Measurements from ENCODE around the gene ZIC4.

The ZIC4 gene

GRCh38 chr3:147365196-147366115, 40.9 kb downstream of the ZIC4 start:
- H3K27me3 ChIP-seq (ENCODE audit: control insufficient read depth in 5 of 5, insufficient read depth in 4 of 5, low read length in 5 of 5): peaks cover 33 to 70% (median 53%) of the 10 kb centered on the region in 5 donors
- peaks cover 0 to 3% (median 0%) of the 10 kb centered on the region in 5 donors for H3K4me1 ChIP-seq (ENCODE audit: control insufficient read depth in 5 of 5, insufficient read depth in 5 of 5, low read length in 5 of 5)
- H3K27ac ChIP-seq (ENCODE audit: low read depth, low read length): no peak overlapping the region
- H3K9me3 ChIP-seq (ENCODE audit: control insufficient read depth in 5 of 5, low read length in 5 of 5): no peaks in the 10 kb centered on the region
- no peak overlapping the region for H3K9ac ChIP-seq (ENCODE audit: low read length in 5 of 5)
- no peaks in the 10 kb centered on the region for H3K36me3 ChIP-seq (ENCODE audit: control insufficient read depth in 5 of 5, insufficient read depth in 5 of 5, low read length in 5 of 5)
- H3K4me3 ChIP-seq (ENCODE audit: low read depth in 1 of 5, low read length in 5 of 5): no peak overlapping the region

GRCh38 chr3:147364771-147365170, 41.6 kb downstream of the ZIC4 start:
- Histone ChIP-seq H3K27ac (ENCODE audit: low read depth, low read length) (no peak overlapping the region), H3K36me3 (ENCODE audit: control insufficient read depth in 5 of 5, insufficient read depth in 5 of 5, low read length in 5 of 5) (no peaks in the 10 kb centered on the region), H3K9ac (ENCODE audit: low read length in 5 of 5) (no peak overlapping the region), H3K4me1 (ENCODE audit: control insufficient read depth in 5 of 5, insufficient read depth in 5 of 5, low read length in 5 of 5) (peaks cover 0 to 3% (median 0%) of the 10 kb centered on the region in 5 donors), H3K4me3 (ENCODE audit: low read depth in 1 of 5, low read length in 5 of 5) (no peak overlapping the region), H3K27me3 (ENCODE audit: control insufficient read depth in 5 of 5, insufficient read depth in 4 of 5, low read length in 5 of 5) (peaks cover 35 to 70% (median 53%) of the 10 kb centered on the region in 5 donors), H3K9me3 (ENCODE audit: control insufficient read depth in 5 of 5, low read length in 5 of 5) (no peaks in the 10 kb centered on the region)

- peaks cover 0 to 5% (median 3%) of the 10 kb centered on the region in 5 donors for H3K9me3 ChIP-seq (ENCODE audit: control insufficient read depth in 5 of 5, low read length in 5 of 5)
- no peaks in the 10 kb centered on the region for H3K36me3 ChIP-seq (ENCODE audit: control insufficient read depth in 5 of 5, insufficient read depth in 5 of 5, low read length in 5 of 5)
- H3K9ac ChIP-seq (ENCODE audit: low read length in 5 of 5): no peak overlapping the region
- peaks cover 0 to 6% (median 0%) of the 10 kb centered on the region in 5 donors for H3K4me1 ChIP-seq (ENCODE audit: control insufficient read depth in 5 of 5, insufficient read depth in 5 of 5, low read length in 5 of 5)
- peaks cover 40 to 72% (median 59%) of the 10 kb centered on the region in 5 donors for H3K27me3 ChIP-seq (ENCODE audit: control insufficient read depth in 5 of 5, insufficient read depth in 4 of 5, low read length in 5 of 5)
- no peak overlapping the region for H3K4me3 ChIP-seq (ENCODE audit: low read depth in 1 of 5, low read length in 5 of 5)
- no peak overlapping the region for H3K27ac ChIP-seq (ENCODE audit: low read depth, low read length)
Measured at GRCh38 chr3:147361454-147362420, 44.6 kb downstream of the ZIC4 start.

- Histone ChIP-seq H3K9ac (ENCODE audit: low read length in 5 of 5) (no peak overlapping the region), H3K4me1 (ENCODE audit: control insufficient read depth in 5 of 5, insufficient read depth in 5 of 5, low read length in 5 of 5) (peaks cover 0 to 6% (median 0%) of the 10 kb centered on the region in 5 donors), H3K27me3 (ENCODE audit: control insufficient read depth in 5 of 5, insufficient read depth in 4 of 5, low read length in 5 of 5) (peaks cover 46 to 80% (median 66%) of the 10 kb centered on the region in 5 donors), H3K36me3 (ENCODE audit: control insufficient read depth in 5 of 5, insufficient read depth in 5 of 5, low read length in 5 of 5) (no peaks in the 10 kb centered on the region), H3K4me3 (ENCODE audit: low read depth in 1 of 5, low read length in 5 of 5) (no peak overlapping the region), H3K27ac (ENCODE audit: low read depth, low read length) (no peak overlapping the region), H3K9me3 (ENCODE audit: control insufficient read depth in 5 of 5, low read length in 5 of 5) (peaks cover 0 to 5% (median 3%) of the 10 kb centered on the region in 5 donors)
Measured at GRCh38 chr3:147360646-147361453, 45.5 kb downstream of the ZIC4 start.

- Histone ChIP-seq H3K4me1 (ENCODE audit: control insufficient read depth in 5 of 5, insufficient read depth in 5 of 5, low read length in 5 of 5) (peaks cover 0 to 6% (median 0%) of the 10 kb centered on the region in 5 donors), H3K9ac (ENCODE audit: low read length in 5 of 5) (no peak overlapping the region), H3K9me3 (ENCODE audit: control insufficient read depth in 5 of 5, low read length in 5 of 5) (peaks cover 0 to 5% (median 3%) of the 10 kb centered on the region in 5 donors), H3K36me3 (ENCODE audit: control insufficient read depth in 5 of 5, insufficient read depth in 5 of 5, low read length in 5 of 5) (no peaks in the 10 kb centered on the region), H3K27me3 (ENCODE audit: control insufficient read depth in 5 of 5, insufficient read depth in 4 of 5, low read length in 5 of 5) (peaks cover 49 to 80% (median 66%) of the 10 kb centered on the region in 5 donors), H3K4me3 (ENCODE audit: low read depth in 1 of 5, low read length in 5 of 5) (no peak overlapping the region), H3K27ac (ENCODE audit: low read depth, low read length) (no peak overlapping the region)
Measured at GRCh38 chr3:147360051-147360439, 46.3 kb downstream of the ZIC4 start.

- Histone ChIP-seq H3K27me3 (ENCODE audit: control insufficient read depth in 5 of 5, insufficient read depth in 4 of 5, low read length in 5 of 5) (peaks cover 44 to 80% (median 67%) of the 10 kb centered on the region in 5 donors), H3K27ac (ENCODE audit: low read depth, low read length) (no peak overlapping the region), H3K9me3 (ENCODE audit: control insufficient read depth in 5 of 5, low read length in 5 of 5) (peaks cover 0 to 5% (median 3%) of the 10 kb centered on the region in 5 donors), H3K9ac (ENCODE audit: low read length in 5 of 5) (no peak overlapping the region), H3K36me3 (ENCODE audit: control insufficient read depth in 5 of 5, insufficient read depth in 5 of 5, low read length in 5 of 5) (no peaks in the 10 kb centered on the region), H3K4me1 (ENCODE audit: control insufficient read depth in 5 of 5, insufficient read depth in 5 of 5, low read length in 5 of 5) (peaks cover 0 to 6% (median 0%) of the 10 kb centered on the region in 5 donors), H3K4me3 (ENCODE audit: low read depth in 1 of 5, low read length in 5 of 5) (no peak overlapping the region)
Measured at GRCh38 chr3:147359177-147360050, 46.9 kb downstream of the ZIC4 start.

GRCh38 chr3:147358144-147358992, 48.0 kb downstream of the ZIC4 start:
- no peak overlapping the region for H3K27ac ChIP-seq (ENCODE audit: low read depth, low read length)
- H3K4me3 ChIP-seq (ENCODE audit: low read depth in 1 of 5, low read length in 5 of 5): no peak overlapping the region
- H3K36me3 ChIP-seq (ENCODE audit: control insufficient read depth in 5 of 5, insufficient read depth in 5 of 5, low read length in 5 of 5): no peaks in the 10 kb centered on the region
- peaks cover 0 to 6% (median 0%) of the 10 kb centered on the region in 5 donors for H3K4me1 ChIP-seq (ENCODE audit: control insufficient read depth in 5 of 5, insufficient read depth in 5 of 5, low read length in 5 of 5)
- H3K27me3 ChIP-seq (ENCODE audit: control insufficient read depth in 5 of 5, insufficient read depth in 4 of 5, low read length in 5 of 5): peaks cover 41 to 74% (median 69%) of the 10 kb centered on the region in 5 donors
- H3K9me3 ChIP-seq (ENCODE audit: control insufficient read depth in 5 of 5, low read length in 5 of 5): peaks cover 0 to 5% (median 3%) of the 10 kb centered on the region in 5 donors
- no peak overlapping the region for H3K9ac ChIP-seq (ENCODE audit: low read length in 5 of 5)
